ENCODE results near the gene ENO3. TPM values are rescaled to one million over a fixed set of nuclear protein-coding genes. Genes with fewer than 3 reads are reported as not detected.

ENO3 gene
- 45.6 to 55.1 TPM (median 48.1 TPM) in 5 replicates for total RNA-seq (2022; extraction: Qiagen RNA extraction)

DNA sequence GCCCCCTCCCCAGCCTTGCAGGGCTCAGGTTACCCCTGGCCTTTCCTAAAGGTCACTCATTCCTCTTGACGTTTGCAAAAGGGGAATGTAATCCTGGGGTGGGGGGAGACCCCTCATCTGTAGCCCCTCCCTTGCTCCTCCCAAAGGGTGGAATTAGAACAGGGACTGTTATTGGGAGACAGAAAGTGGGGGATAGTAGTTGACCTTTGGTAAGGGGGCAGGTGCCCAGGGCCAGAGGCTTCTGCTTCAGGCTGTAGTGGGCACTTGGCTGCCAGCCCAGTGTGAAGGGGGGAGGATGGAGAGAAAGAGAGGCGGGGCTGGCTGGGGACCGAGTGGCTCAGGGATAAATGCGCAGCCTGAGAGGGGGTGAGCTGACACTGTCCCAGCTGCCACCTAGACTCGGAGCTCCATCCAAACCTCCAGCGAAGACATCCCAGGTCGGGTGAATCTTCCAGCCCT, at the start of gene ENO3:
ENO3 (plus strand) TSS at position 374 of the 459 bp plus-strand sequence. CDS start 711 bp downstream, outside the sequence.

DNA sequence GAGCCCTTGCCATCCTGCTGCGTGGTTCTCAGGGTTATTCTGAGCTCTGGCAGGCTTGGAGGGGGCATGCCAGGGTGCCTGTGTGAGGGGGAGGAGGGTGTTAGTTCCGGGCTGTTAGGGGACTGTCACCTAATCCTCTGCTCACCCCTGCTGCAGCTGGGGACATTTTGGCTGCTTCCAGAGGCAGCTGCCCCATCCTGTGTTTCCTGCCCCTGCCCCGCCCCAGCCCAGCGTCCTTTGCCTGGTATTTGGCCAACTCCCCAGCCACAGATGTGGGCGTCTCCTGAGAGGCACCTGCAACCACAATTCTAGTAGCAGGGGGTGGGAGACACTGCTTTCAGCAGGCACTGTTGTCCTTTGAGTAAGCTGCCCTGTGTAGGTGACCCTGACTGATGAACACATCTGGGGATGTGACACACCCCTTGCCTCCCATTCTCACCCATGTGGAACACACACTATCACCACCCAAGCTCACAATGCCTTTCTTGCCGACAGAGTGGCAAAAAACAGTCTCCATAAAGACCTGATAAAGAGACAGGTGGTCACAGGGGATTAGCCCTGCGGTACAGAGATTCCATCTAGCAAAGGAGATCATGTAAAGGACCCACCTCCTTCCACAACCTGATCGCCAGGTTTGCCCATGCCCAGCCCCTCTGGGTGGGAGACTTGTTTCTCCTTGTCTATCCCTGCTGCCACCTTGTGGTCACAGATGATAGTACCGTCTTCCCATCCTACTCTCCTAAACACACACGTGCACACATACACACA, 47.7 kb upstream of the ENO3 start, which contains the start of gene CHRNE:
CHRNE (minus strand) TSS at position 48 of the 768 bp plus-strand sequence; CDS start at position 13, 35 bp downstream.

DNA sequence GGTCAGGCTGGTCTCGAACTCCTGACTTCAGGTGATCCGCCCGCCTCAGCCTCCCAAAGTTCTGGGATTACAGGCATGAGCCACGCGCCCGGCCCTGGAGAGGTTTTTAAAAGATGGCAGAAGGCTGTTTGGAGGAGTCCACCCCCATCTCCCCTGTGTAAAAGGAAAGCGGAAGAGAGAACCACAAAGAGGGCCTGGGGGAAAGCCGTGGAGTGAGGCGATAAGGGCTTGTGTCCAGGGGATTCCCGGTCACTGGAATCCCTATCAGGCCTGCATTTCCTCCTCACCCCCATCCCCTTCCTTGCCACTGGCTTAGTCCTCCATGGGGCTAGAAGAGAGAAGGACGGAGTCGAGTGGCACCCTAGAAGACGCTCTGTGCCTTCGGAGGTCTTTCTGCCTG, 19.0 kb upstream of the ENO3 start, which contains the start of gene GP1BA:
GP1BA (plus strand) TSS at position 315 of the 400 bp plus-strand sequence. CDS start 328 bp downstream, outside the sequence.

DNA sequence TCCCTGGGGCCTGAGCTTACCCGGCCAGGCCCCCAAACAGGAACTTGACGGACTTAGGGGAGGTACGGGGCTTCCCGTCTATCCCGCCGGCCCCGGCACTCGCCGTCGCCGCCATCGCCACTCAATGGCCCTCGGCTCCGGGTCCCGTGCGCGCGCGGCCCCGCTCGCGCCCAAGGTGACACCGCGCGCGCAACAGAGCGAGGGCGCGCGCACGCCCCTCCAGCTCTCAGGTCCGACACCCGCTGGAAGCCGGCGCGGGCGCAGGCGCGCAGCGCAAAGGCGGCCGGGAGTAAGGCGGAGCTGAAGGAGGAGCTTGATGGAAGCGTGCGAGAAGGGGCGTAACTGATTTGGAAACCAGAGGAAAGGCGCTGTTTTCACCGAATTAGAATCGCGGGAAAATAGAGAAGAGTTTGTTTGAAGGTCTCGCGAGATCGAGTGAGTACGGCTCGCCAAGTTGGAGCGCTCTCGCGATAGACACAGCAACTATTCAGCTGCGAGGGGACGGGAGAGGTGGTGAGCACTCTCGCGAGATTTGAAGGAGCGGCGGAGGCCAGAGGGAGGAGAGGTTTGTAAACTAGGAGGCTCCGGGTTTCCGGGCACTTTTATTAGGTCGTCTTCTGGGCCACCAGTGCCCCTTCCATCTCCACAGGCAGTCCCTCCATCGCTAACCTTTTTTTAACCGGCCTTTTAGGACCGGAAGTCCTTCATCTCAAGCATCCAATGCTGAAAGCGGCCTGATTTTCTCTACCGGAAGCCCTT, 10.9 kb upstream of the ENO3 start, which contains the start of the genes RNF167 and SLC25A11:
RNF167 (plus strand) TSS at position 473 of the 759 bp plus-strand sequence. CDS start 642 bp downstream, outside the sequence.
SLC25A11 (minus strand) TSS at position 251 of the 759 bp plus-strand sequence; CDS start at position 115, 136 bp downstream.

DNA sequence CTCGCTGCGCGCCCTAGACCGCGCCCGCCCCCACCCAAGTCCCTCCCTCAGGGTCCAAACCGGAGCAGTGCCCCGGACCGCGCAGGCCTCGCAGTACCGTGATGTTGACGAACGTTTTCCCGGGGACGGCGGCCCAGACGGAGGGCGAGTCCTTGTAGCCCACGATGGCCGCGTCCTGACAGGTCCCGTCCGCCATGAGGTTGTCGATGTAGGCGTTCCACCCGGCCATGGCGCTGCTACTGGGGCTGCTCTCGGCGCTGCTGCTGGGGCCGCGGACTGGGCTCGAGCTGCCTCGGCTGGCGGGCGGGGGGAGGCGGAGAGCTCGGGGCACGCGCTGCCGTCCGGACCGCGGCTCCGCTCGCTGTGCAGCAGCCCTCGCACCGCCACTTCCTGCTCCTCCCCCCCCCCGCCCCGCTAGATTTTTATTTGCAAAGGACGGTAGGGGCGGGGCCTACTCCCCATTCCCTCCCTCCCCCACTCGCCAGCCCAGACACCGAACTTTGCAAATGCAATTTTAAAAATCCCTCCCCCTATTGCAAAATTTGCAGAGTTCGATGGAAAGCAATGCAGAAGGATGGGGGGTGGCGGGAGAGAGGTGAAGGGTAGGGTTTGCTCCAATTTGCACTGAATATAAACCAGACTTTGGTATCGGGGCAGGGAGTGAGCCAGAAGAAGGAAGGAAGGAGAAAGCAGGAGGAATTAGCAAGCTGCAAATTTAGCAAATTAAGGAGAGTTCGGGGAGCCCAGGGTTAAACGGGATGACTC, 2.6 kb upstream of the ENO3 start, which contains the start of gene PFN1:
PFN1 (minus strand) TSS at position 365 of the 765 bp plus-strand sequence; CDS start at position 229, 136 bp downstream.

DNA sequence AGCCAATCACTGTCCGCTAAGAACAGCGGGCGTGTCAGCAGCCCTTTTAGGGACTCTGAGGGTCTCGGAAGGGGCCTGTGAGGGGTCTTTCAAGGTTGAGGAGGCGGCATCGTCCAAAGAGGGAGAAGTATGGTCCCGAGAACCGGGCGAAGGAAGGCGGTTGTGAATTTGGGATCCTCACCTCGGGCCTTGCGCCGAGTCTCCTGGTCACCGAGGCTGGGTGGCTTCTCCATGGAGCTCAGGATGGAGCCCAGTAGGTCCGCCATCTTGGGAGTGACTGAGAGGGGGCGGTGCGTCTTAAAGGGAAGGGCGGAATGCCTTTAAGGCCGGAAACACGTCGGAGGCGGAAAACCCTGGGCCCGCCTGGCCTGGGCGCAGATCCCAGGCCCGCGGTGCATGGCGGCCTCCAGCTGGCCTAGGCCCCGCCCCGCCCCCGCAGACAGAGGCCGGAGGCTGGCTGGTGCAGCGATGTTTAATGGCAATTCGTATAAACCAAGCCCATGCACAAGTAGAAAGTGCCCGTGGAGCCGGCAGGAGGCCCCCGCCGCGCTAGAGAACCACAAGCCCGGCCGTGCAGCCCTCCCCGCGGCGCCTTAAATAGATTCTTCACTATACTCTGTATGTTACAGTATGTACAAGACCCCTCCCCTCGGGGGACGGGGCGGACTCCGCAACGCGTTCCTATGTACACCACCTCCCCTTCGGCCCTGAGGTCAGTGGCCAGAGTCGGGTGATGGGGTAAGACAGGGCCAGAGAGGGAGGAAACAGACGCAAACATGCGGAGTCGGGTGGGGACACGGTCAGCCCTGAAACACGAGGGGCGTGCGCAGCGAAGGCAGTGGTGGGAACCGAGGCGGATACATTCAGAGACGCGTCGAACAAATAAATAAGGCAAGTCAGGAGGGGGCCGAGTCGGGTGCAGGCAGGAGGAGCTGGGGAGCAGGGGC, 16.9 kb downstream of the ENO3 start, which contains the start of gene SPAG7:
SPAG7 (minus strand) TSS at position 279 of the 947 bp plus-strand sequence; CDS start at position 266, 13 bp downstream.

DNA sequence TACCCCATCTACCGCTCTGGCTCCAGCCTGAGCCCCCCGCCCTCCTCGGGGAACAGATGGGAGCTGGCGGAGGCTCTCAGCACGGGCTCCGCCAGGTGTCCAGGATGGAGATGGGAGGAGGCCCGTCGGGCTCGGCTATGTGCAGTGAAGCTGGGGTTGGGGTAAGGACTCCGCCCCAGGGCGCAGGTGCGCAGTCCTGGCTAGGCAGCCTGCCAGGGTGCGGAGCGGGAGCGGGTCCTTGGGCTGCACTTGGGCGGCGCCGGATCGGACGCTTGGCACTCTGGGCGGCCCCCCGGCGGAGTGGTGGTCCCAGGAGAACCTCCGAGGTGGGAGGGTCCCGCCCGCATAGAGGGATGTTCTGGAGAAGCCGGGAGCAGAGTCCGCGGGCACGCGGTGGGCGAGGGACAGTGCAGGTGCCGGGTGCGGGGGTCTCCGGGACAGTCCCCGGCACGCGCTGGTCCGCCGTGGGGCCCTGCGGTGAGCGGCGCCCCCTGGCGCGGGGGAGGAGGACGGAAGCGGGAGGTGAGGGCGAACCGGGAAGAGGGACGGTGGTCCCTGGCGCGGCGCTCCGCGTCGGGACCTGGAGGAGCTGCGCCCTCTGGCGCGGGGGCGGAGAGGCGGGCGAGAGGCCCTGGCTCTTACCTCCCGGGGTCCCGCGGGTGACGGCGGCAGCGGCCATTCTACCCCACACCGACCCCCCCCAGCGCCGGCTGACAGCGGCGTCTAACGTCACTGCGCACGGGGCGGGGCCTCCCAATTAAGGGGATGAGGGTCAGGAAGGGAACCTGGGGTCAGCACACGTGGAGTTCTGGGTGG, 36.2 kb downstream of the ENO3 start, which contains the start of gene CAMTA2:
CAMTA2 (minus strand) TSS at position 725 of the 816 bp plus-strand sequence. CDS start 1,453 bp downstream, outside the sequence.

DNA sequence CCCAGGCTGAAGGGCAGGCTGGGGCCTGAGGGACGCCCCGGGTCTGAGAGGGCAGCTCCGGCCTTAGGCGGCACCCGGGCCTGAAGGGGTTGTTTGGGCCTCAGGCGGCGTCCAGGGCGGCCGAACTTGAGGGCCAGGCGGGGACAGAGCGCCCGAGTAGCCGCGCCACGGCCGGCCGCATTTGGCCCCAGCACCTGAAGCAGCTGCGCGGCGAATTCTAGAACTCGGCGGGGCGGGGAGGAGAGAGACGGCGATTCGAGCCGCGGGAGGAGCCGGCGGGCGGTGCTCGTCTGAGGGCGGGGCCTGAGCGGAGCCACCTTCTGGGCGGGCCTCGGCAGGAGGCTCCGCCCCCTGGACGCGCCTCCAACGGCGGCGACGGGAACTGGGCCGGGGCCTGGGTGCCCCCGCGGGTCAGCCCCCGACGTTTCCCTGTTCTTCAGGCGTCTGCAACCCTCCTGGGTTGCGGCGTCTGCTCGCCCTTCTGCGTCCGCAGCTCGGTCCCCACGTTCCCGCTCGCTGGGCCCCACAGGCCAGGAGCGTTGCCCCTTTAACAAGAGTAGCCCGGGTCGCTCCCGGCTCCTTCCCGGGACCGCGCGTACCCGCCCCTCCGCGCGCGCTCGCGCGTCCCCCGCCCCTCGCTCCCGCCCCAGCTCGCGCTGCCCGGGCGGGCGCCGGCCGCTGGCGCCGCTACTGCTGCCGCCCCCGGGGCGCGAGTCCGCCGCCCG, 46.5 kb downstream of the ENO3 start, which contains the start of the genes INCA1 and KIF1C:
INCA1 (minus strand) TSS at position 221 of the 725 bp plus-strand sequence. CDS start 3,085 bp downstream, outside the sequence.
KIF1C (plus strand) TSS at position 649 of the 725 bp plus-strand sequence. CDS start 2,297 bp downstream, outside the sequence.

Other genes with a start within 250 kb of the ENO3 start
- gene PELP1, start 247.0 kb upstream of the ENO3 start, total RNA-seq (2022; extraction: Qiagen RNA extraction), result 57.8 to 78.2 TPM (median 70.6 TPM) in 5 replicates
- 47.6 to 69.4 TPM (median 56.5 TPM) in 5 replicates for gene ARRB2, start 240.5 kb upstream of the ENO3 start, total RNA-seq (2022; extraction: Qiagen RNA extraction)
- gene MED11, start 219.7 kb upstream of the ENO3 start, total RNA-seq (2022; extraction: Qiagen RNA extraction), result 39.8 to 43.6 TPM (median 40.8 TPM) in 5 replicates
- gene ZMYND15, start 211.3 kb upstream of the ENO3 start, total RNA-seq (2022; extraction: Qiagen RNA extraction), result 0.24 to 0.69 TPM (median 0.32 TPM) in 5 replicates
- 15.4 to 20.3 TPM (median 16.8 TPM) in 5 replicates for gene CXCL16, start 211.2 kb upstream of the ENO3 start, total RNA-seq (2022; extraction: Qiagen RNA extraction)
- 0.50 to 1.3 TPM (median 0.73 TPM) in 5 replicates for gene TM4SF5, start 179.2 kb upstream of the ENO3 start, total RNA-seq (2022; extraction: Qiagen RNA extraction)
- 0.68 to 1.6 TPM (median 0.81 TPM) in 5 replicates for gene VMO1, start 164.8 kb upstream of the ENO3 start, total RNA-seq (2022; extraction: Qiagen RNA extraction)
- gene GLTPD2, start 162.2 kb upstream of the ENO3 start, total RNA-seq (2022; extraction: Qiagen RNA extraction), result not detected in 5 replicates
- 471 to 505 TPM (median 471 TPM) in 5 replicates for gene PSMB6, start 155.0 kb upstream of the ENO3 start, total RNA-seq (2022; extraction: Qiagen RNA extraction)
- gene PLD2, start 144.0 kb upstream of the ENO3 start, total RNA-seq (2022; extraction: Qiagen RNA extraction), result 21.4 to 28.4 TPM (median 23.8 TPM) in 5 replicates
- gene MINK1, start 117.8 kb upstream of the ENO3 start, total RNA-seq (2022; extraction: Qiagen RNA extraction), result 44.8 to 62.1 TPM (median 56.2 TPM) in 5 replicates
- 0.16 to 0.48 TPM (median 0.28 TPM) in 5 replicates for gene C17orf107, start 51.6 kb upstream of the ENO3 start, total RNA-seq (2022; extraction: Qiagen RNA extraction)
- gene CHRNE, start 48.0 kb upstream of the ENO3 start, total RNA-seq (2022; extraction: Qiagen RNA extraction), result 0.10 TPM in 1 of 5 replicates, not detected in the others
- gene GP1BA, start 18.8 kb upstream of the ENO3 start, total RNA-seq (2022; extraction: Qiagen RNA extraction), result not detected in 5 replicates
- gene SLC25A11, start 11.1 kb upstream of the ENO3 start, total RNA-seq (2022; extraction: Qiagen RNA extraction), result 52.9 to 74.2 TPM (median 68.7 TPM) in 5 replicates
- 98.8 to 148 TPM (median 117 TPM) in 5 replicates for gene RNF167, start 10.9 kb upstream of the ENO3 start, total RNA-seq (2022; extraction: Qiagen RNA extraction)
- gene PFN1, start 2.6 kb upstream of the ENO3 start, total RNA-seq (2022; extraction: Qiagen RNA extraction), result 2,509 to 3,080 TPM (median 2,785 TPM) in 5 replicates
- gene SPAG7, start 16.7 kb downstream of the ENO3 start, total RNA-seq (2022; extraction: Qiagen RNA extraction), result 70.3 to 89.6 TPM (median 73.0 TPM) in 5 replicates
- gene CAMTA2, start 36.6 kb downstream of the ENO3 start, total RNA-seq (2022; extraction: Qiagen RNA extraction), result 28.9 to 41.2 TPM (median 34.3 TPM) in 5 replicates
- gene INCA1, start 46.4 kb downstream of the ENO3 start, total RNA-seq (2022; extraction: Qiagen RNA extraction), result 1.7 to 1.9 TPM (median 1.8 TPM) in 5 replicates
- gene KIF1C, start 46.8 kb downstream of the ENO3 start, total RNA-seq (2022; extraction: Qiagen RNA extraction), result 107 to 129 TPM (median 121 TPM) in 5 replicates
- gene SLC52A1, start 84.3 kb downstream of the ENO3 start, total RNA-seq (2022; extraction: Qiagen RNA extraction), result 0.42 to 0.97 TPM (median 0.76 TPM) in 5 replicates
- gene ZFP3, start 127.3 kb downstream of the ENO3 start, total RNA-seq (2022; extraction: Qiagen RNA extraction), result 0.77 to 1.2 TPM (median 0.95 TPM) in 5 replicates
- gene ZNF232, start 160.8 kb downstream of the ENO3 start, total RNA-seq (2022; extraction: Qiagen RNA extraction), result 3.4 to 5.1 TPM (median 4.0 TPM) in 5 replicates
- gene USP6, start 164.9 kb downstream of the ENO3 start, total RNA-seq (2022; extraction: Qiagen RNA extraction), result 0.01 to 0.06 TPM in 2 of 5 replicates, not detected in the others
- 0.97 to 1.7 TPM (median 1.4 TPM) in 5 replicates for gene ZNF594, start 240.7 kb downstream of the ENO3 start, total RNA-seq (2022; extraction: Qiagen RNA extraction)

All from A549 treated with Mapracorat at 1 μM for 4 hours (cell line).